Measurements from ENCODE around the gene KCNK1.

Gene KCNK1

DNA sequence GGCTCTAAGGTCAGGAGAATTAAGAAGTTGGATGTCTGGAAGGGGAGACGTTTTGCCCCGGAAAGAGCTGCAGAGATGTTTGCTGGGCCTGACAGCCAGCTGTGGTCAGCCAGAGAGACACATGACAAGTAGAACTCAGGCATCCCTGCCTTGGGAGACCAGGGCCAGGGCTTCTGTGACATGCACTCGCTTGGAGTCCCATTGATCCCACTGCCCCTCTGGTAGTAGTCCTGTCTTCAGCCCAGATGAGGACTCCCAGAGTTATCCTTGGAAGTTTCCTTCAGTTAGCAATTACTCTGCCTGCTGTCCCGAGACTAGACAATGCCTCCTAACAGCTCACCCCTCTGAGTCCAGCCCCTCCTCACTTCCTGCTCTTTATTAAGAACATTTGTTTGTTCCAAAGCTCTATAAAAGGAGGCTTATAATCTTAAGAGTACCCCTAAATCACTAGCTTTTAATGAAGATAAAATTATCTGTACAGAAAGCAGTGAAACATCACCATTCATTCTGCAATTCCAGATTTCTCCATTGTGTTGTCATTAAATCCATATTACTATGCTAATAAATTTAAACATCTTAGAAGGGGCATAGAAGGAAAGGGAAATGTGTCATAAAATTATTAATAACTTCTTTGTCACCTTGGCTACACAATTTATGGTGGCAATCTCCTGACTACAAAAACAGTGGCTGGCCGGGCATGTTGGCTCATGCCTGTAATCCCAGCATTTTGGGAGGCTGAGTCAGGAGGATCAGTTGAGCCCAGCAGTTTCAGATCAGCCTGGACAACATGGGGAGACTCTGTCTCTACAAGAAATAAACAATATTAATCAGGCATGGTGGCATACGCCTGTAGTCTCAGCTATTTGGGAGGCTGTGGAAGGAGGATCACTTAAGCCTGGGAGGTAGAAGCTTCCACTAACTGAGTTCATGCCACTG is 94.2 kb downstream of the KCNK1 start:
- no peak for DNase-seq

DNA sequence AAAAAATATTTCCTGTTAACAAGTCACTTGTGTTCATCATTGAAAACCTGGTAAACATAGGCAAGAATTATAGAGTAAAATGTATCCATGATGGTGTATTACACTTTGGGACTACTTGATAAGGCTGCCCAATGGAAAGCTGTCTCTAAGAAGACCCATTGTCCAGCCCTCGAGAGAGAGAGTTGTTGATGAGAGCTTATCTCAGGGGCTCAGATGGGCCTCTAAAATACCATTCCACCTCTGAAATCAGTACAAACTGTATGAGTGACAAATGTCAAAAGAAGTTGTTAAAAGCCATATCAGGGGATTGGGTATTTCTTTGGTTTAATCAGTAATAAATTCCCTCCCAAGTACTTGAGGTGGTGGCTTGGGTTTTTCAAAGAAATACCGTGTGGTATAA is 96.1 kb downstream of the KCNK1 start:
- no peak for DNase-seq

DNA sequence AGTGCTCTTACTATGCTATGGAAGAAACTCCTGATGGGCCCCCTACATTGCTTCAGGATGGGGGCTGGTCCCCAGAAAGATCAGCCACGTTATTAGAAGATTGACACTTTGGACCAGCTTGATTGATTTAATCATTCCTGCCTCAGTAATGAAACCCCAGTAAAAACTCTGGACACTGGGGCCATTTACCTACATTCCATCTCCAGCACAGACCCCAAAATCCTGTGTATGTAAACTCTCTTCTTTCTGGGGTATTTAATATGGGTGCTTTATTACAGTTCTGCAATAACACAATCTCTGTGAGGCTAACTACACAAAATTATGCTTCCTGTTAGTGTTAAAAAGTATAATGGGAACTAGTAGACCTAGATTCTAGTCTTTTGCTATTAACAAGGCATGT is 96.6 kb downstream of the KCNK1 start:
- DNase-seq: no peak

DNA sequence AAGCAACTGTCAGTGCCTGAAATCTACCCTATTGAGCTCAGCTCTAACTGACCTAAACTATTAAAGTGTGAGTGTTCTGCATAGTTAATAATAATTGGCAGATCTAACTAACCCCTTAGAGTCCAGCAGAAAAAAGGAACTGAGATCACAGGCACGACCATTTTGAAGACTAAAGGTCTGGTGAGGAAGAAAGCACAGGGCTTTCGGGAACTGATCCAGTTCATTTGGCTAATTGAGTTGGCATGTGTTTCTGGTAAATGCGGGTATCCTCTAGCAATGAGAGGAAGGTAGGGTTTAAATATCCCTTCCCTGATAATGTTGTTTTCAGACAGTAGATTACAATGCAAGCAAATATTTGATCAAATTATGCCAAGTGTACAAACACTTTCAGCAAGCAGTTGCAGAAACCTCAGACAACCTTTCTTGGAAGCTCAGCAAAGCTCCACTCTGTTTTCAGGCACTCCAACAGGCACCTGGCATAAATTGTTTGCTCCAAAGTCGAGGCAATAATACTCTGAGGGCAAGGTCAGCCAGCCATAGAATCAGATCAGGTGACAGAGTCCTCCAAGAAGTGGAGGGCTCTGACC is 100.8 kb downstream of the KCNK1 start:
- no peak for DNase-seq

DNA sequence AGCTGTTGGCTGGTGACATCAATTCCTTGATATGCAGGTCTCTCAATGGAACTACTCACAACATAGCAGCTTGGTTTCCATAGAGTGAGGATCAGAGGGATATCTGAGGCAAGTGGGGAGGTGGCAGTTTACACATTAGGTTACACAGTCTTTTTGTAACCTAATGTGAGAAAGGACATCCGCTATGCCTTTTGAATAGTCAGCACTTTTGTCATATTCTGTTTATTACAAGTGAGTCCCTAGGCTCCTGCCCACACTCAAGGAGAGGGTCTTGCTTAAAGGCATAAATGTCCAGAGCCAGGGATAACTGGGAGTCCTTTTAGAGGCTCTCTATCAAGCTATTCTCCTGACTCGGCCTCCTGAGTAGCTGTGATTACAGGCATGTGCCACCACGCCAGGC is 104.2 kb downstream of the KCNK1 start:
- DNase-seq: no peak

DNA sequence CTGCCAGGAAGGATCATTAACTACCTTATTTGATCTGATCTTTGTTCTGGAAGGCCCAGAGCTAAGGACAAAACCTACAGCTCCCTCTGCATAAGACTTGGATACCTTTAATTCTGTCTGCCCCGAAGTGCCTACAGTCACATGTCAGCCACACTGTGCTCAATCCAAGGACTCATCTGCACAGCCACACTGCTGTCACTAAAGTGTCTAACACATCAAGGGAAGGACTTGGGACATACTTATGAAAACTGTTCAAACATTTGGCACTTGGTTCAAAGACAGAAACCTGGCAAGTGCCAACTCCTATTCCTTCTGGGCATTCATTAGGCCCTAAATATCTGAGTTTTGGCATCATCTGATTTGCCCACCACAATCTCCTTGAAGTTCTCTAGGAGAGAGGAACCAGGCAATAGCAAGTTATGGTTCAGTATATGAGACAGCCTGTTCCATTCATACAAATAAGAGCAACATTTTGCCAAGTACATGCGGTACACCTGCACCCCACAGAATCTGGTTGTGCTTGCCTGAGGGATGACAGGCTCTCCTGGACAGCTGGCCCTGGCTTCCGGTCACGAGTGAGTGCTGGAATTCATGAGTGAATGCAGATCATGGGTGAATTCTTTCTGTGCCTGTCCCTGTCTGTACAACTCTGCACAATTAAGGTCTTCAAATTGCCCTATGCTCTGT is 105.9 kb downstream of the KCNK1 start:
- DNase-seq: no peak

DNA sequence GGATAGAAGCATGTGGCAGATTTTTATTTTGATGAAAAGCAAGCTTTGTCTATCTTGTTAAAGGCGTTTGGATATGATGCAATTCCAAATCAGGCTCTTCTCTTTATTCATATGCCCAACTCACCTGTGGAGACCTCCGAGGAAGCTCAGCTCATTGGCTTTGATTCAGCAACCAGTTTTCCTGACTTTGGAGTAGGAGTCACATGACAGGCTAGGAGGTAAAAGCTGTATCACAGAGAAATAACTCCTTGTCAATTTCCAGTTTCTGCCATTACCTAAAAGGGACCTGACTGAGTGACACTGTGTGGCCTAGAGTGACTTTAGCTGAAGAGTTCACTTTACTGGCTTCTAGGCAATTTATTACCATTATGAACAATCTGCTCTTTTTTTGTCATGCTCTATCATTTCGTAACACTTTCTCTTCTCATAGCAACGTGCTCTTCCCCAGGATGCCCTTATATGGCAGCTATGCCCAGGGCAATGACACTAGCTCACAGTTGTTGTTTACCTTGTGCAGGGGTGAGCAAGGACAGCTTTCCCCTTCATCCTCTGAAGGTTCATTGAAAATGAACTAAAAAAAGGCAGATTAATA is 107.2 kb downstream of the KCNK1 start:
- no peak for DNase-seq

Measured in stimulated activated naive CD4-positive, alpha-beta T cell (primary cell).